HepG2 (cell line): ENCODE results near the gene TLNRD1. TPM values are rescaled to one million over a fixed set of nuclear protein-coding genes. Genes with fewer than 3 reads are reported as not detected.

Experiments used
- ARNT ChIP-seq: fragments of 450-650 bp; IDR thresholded peaks from 2 replicates; pipeline ENCODE4 v1.6.1; 2017
- CERS6 ChIP-seq: sonication (generic); formaldehyde crosslinking; IDR thresholded peaks from 2 replicates; pipeline ENCODE4 v1.5.0; 2020; ENCODE audit warnings: missing genetic modification reagents
- EED ChIP-seq: sonication (generic); formaldehyde crosslinking; IDR thresholded peaks from 2 replicates; pipeline ENCODE4 v1.5.0; 2020; ENCODE audit warnings: mild to moderate bottlenecking, missing genetic modification reagents
- ELK4 ChIP-seq: sonication (generic); formaldehyde crosslinking; IDR thresholded peaks from 2 replicates; pipeline ENCODE4 v1.9.0; 2021; ENCODE audit warnings: missing genetic modification reagents, borderline replicate concordance
- ETV5 ChIP-seq: IDR thresholded peaks from 2 replicates; pipeline ENCODE4 v1.6.1; 2018; ENCODE audit warnings: missing biosample characterization, missing genetic modification reagents, inconsistent platforms, borderline replicate concordance
- HINFP ChIP-seq: sonication (generic); formaldehyde crosslinking; IDR thresholded peaks from 2 replicates; pipeline ENCODE4 v1.4.0; 2020; ENCODE audit warnings: low read depth, mild to moderate bottlenecking, missing genetic modification reagents
- JUNB ChIP-seq: sonication (generic); formaldehyde crosslinking; IDR thresholded peaks from 2 replicates; pipeline ENCODE4 v1.8.0; 2022; ENCODE audit warnings: missing genetic modification reagents, mild to moderate bottlenecking, borderline replicate concordance
- MIER2 ChIP-seq: IDR thresholded peaks from 2 replicates; pipeline ENCODE4 v1.6.1; 2016; ENCODE audit warnings: missing biosample characterization, missing genetic modification reagents
- SNRNP70 ChIP-seq: fragments of 200-400 bp; formaldehyde crosslinking; IDR thresholded peaks from 2 replicates; pipeline ENCODE4 v1.6.1; 2017; ENCODE audit warnings: mild to moderate bottlenecking, low read depth, low read length, moderate library complexity
- TEAD2 ChIP-seq: sonication (generic); formaldehyde crosslinking; IDR thresholded peaks from 2 replicates; pipeline ENCODE4 v1.9.0; 2021; ENCODE audit warnings: missing genetic modification reagents
- TMF1 ChIP-seq: sonication (generic); formaldehyde crosslinking; IDR thresholded peaks from 2 replicates; pipeline ENCODE4 v1.8.1; 2022; ENCODE audit warnings: low read depth, missing genetic modification reagents
- ZNF142 ChIP-seq: sonication (generic); formaldehyde crosslinking; IDR thresholded peaks from 2 replicates; pipeline ENCODE4 v1.4.0; 2020; ENCODE audit warnings: missing genetic modification reagents
- ZNF234 ChIP-seq: sonication (generic); formaldehyde crosslinking; conservative IDR thresholded peaks from 2 replicates; pipeline ENCODE4 v1.5.1; 2020; ENCODE audit warnings: mild to moderate bottlenecking, missing genetic modification reagents
- ZNF414 ChIP-seq: sonication (generic); formaldehyde crosslinking; IDR thresholded peaks from 2 replicates; pipeline ENCODE4 v1.5.0; 2020; ENCODE audit warnings: missing genetic modification reagents
- ZNF564 ChIP-seq: sonication (generic); formaldehyde crosslinking; IDR thresholded peaks from 2 replicates; pipeline ENCODE4 v1.8.1; 2023; ENCODE audit warnings: mild to moderate bottlenecking, missing genetic modification reagents
- ZNF619 ChIP-seq: sonication (generic); formaldehyde crosslinking; IDR thresholded peaks from 2 replicates; pipeline ENCODE4 v1.4.0; 2020; ENCODE audit warnings: mild to moderate bottlenecking, missing genetic modification reagents
- ZNF800 ChIP-seq: sonication (generic); formaldehyde crosslinking; IDR thresholded peaks from 2 replicates; pipeline ENCODE4 v1.4.0; 2020; ENCODE audit warnings: missing genetic modification reagents
- ZSCAN21 ChIP-seq: sonication (generic); formaldehyde crosslinking; IDR thresholded peaks from 2 replicates; pipeline ENCODE4 v1.8.0; 2022; ENCODE audit warnings: mild to moderate bottlenecking, missing genetic modification reagents, moderate library complexity, borderline replicate concordance
- polyA plus RNA-seq, 8 experiments: library from polyadenylated mRNA; depleted of rRNA in 3 of 8; stranded (reverse) in 7 of 8; unstranded in 1 of 8; fragments of >200 nt; fragmentation: Illumina TruSeq in 4 of 8; extraction: Trizol in 4 of 8; gene quantifications; 2 replicates each; pipeline versions ENCODE4 v1.2.1 to v1.2.3, GENCODE V29; 2011 to 2016; ENCODE audit warnings: low read depth in 4 of 8, missing spikeins in 1 of 8, mixed read lengths in 1 of 8; ENCODE audit not compliant: insufficient read depth in 1 of 8
- total RNA-seq, 5 experiments: library from RNA; depleted of rRNA; stranded (reverse); fragments of >200 nt; fragmentation: Illumina TruSeq; extraction: Trizol; gene quantifications; 2 replicates each; pipeline ENCODE4 v1.2.3, GENCODE V29; 2016; ENCODE audit warnings: low read depth in 1 of 5

The TLNRD1 gene
- total and polyA plus RNA-seq, 2 of the 13 experiments (the other 11 are each of a cell fraction or from before 2014, with no cell fraction given): 3.4 to 5.3 TPM

GRCh38 chr15:81000624-81001151, at the start of gene TLNRD1 (continued):
- no peak for TF ChIP-seq ZNF142 (CRISPR knock-in tag)
- TF ChIP-seq ARNT: no peak
- TF ChIP-seq JUNB (CRISPR knock-in tag): no peak
- TF ChIP-seq HINFP: peak; percentile 86
- TF ChIP-seq TMF1 (CRISPR knock-in tag): peak; percentile 76
- no peak for TF ChIP-seq ZNF800 (CRISPR knock-in tag)
- no peak for TF ChIP-seq SNRNP70
- no peak for TF ChIP-seq TEAD2 (CRISPR knock-in tag)
- TF ChIP-seq CERS6 (CRISPR knock-in tag): no peak
- TF ChIP-seq ZSCAN21 (CRISPR knock-in tag): no peak
- TF ChIP-seq MIER2 (CRISPR knock-in tag): no peak
- TF ChIP-seq EED: no peak
- TF ChIP-seq ETV5 (CRISPR knock-in tag): peak; percentile 86
- TF ChIP-seq ZNF564 (CRISPR knock-in tag): peak; percentile 31; the same call in 1 of the 2 replicates
- no peak for TF ChIP-seq ZNF619 (CRISPR knock-in tag)
- no peak for TF ChIP-seq ELK4 (CRISPR knock-in tag)
- no peak for TF ChIP-seq ZNF414
- no peak for TF ChIP-seq ZNF234 (CRISPR knock-in tag)
